Cerebellar cortex (tissue), 1 donor: Measurements from ENCODE around the gene TICAM1.
"Not testable (repeated sequence)": the region's sequence is repeated elsewhere in the genome, so short reads cannot be mapped to it uniquely, and the experiment has no call there.

Experiments
- DNase-seq: peaks from one replicate; pipeline ENCODE4 v3.0.0-alpha.2; 2015; ENCODE audit warnings: low spot score

TICAM1 gene

GRCh38 chr19:4803736-4804695 lies 27.5 kb downstream of the TICAM1 start:
- peak; percentile 67 for DNase-seq

DNA sequence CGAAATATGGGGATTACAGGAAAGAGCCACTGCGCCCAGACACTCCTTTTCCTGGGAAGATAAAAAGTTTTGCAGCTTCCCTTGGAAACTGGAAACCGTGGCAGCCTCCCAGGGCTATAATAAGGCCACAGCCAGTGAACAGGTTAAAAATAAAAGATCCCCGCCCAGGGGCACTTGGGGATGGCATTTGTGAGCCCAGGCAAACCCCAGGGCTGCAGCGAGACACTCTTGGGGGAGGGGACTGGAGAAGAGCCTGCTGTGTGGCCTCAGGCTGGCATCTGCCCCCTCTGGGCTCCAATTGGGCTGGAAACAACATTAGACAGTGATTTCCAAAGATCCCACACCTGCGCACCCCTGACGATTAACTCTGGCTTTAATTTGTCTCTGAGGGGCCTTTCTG lies 28.8 kb downstream of the TICAM1 start:
- DNase-seq: no peak

DNA sequence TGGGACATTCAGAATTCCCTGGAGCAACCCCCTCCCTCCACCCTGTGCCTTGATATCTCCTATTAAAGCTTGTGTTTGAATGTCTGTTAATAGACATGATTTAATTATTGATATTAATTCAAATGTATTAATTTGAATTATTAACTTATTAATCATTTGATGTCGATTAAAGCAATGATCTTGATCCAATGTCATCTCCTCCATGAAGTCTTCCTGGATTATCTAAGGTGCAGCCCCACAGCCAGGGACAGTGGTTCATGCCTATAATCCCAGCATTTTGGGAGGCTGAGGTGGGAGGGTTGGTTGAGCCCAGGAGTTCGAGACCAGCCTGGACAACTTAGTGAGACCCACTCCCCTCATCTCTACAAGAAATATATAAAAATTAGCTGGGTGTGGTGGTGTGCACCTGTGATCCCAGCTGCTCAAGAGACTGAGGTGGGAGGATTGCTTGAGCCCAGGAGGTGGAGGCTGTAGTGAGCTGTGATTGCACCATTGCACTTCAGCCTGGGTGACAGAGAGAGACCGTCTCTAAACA lies 30.4 kb downstream of the TICAM1 start:
- DNase-seq: no peak

DNA sequence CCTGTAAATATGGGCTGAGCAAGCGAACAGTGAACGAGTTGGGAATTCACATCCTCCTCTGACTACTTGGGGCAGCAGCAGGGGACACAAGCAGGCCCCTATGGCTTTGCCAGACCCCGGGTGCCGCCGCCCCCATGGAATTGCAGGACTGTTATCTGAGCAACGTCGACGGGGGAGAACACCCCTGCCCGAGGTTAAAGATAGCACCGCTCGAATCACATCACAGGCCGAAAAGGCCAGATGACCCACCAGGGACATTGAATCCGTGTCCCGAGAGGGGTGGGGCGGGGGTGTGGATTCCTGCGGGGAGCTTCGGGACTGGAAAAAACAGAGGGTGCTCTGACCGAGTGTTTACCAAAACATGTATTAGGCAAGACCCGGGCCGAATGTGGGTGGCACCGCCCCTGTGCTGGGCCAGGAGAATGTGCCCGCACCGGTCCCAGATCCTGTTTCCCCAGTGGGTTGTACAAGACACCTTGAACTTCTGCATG lies 30.9 kb downstream of the TICAM1 start:
- DNase-seq: no peak

DNA sequence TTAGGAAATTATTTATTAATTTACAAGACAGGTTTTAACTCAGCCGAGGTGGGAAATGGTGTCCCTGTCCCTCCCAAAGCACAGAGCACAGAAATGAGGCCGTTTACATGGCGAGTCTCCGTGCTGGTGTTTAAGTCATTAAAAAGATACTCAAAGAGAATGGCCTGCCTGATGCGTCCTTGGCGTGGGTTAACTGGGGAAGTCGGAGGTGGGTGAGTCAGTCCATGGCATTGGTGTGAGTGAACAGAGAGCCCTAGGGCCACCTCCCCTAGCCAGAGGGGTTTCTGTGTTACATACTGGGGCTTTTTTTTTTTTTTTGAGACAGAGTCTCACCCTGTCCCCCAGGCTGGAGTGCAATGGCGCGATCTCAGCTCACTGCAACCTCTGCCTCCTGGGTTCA lies 36.1 kb downstream of the TICAM1 start:
- DNase-seq: no peak

DNA sequence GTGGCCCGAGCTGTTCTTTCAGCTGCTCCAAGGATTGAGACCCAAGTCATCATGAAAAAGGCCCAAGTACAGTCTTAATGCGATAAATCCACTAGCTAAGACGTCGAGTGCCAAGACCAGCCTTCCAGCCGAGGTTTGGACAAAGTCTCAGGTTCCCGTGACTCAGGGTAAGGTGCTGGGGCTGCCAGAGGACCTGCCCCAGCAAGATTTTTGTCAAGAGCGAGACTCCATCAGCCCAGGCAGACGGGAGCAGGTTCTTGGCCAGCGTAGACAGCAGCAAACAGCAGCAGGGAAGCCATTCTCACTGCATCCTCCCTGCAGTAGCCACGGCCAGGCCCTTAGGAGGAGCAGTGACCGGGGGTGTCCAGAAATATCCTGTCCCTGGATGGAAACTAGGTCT lies 36.5 kb downstream of the TICAM1 start:
- no peak for DNase-seq

- DNase-seq: not testable (repeated sequence)
These were observed 38.2 kb downstream of the TICAM1 start for GRCh38 chr19:4793278-4793677.

DNA sequence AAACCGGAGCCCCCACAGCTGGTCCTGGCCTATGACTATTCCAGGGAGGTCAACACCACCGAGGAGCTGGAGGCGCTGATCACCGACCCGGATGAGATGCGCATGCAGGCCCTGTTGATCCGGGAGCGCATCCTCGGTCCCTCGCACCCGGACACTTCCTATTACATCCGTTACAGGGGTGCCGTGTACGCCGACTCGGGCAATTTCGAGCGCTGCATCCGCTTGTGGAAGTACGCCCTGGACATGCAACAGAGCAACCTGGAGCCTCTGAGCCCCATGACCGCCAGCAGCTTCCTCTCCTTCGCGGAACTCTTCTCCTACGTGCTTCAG lies 38.7 kb downstream of the TICAM1 start:
- not testable (repeated sequence) for DNase-seq

- DNase-seq: not testable (repeated sequence)
These were observed 39.3 kb downstream of the TICAM1 start for GRCh38 chr19:4792019-4792865.

GRCh38 chr19:4791183-4792018 lies 40.1 kb downstream of the TICAM1 start, which contains the start of gene FEM1A:
FEM1A (plus strand) TSS chr19:4791734; CDS start chr19:4791855, 121 bp downstream.
- DNase-seq: peak; percentile 100

DNA sequence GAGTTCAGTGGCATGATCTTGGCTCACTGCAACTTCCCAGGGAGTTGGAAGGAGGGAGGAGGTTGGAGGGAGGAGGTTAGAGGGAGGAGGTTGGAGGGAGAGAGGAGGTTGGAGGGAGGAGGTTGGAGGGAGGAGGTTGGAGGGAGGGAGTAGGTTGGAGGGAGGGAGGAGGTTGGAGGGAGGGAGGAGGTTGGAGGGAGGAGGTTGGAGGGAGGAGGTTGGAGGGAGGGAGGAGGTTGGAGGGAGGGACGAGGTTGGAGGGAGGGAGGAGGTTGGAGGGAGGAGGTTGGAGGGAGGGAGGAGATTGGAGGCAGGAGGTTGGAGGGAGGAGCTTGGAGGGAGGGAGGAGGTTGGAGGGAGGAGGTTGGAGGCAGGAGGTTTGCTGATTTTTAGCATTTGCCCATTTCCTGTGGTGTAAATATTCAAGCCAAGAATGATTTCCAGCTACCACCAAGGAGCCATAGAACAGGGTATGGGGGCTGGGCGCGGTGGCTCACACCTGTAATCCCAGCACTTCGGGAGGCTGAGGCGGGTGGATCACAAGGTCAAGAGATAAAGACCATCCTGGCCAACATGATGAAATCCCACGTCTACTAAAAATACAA lies 45.0 kb downstream of the TICAM1 start:
- DNase-seq: not testable (repeated sequence)

DNA sequence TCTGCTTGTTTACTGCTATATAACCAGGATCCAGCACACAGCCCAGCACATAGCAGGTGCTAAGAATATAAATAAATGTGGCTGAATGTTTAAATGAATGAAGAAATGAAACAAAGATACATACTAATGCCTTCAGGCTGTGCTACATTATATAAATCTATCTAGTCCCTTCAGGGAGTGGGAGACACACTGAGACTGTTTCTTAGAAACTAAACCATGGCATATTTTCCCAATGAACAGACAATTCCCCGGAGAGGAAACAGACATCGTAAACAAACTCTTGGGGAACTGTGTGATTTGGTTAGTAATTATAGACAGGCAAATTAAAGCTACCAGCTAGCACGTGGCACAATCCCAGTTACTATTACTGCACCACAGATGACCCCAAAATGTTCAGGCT lies 49.7 kb downstream of the TICAM1 start:
- DNase-seq: no peak

DNA sequence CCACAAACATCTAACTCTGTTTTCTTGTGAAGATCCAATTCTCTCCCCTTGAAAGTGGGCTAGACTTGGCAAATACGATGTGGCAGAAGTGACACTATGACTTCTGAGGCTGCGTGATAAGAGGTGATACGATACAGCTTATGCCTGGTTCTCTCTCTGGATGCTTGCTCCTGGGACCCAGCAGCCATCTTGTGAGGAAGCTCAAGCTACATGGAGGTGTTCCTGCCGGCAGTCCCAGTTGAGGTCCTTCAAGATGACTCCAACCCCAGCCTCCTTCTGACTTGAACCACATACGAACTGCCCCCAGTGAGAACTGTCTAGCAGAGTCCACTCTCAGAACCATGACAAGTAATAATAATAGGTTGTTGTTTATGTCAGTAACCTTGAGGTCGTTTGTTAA lies 50.7 kb downstream of the TICAM1 start:
- no peak for DNase-seq

GRCh38 chr19:4778124-4778523 lies 53.4 kb downstream of the TICAM1 start:
- not testable (repeated sequence) for DNase-seq

- DNase-seq: no peak
These were observed 54.9 kb downstream of the TICAM1 start for GRCh38 chr19:4776436-4777211.

DNA sequence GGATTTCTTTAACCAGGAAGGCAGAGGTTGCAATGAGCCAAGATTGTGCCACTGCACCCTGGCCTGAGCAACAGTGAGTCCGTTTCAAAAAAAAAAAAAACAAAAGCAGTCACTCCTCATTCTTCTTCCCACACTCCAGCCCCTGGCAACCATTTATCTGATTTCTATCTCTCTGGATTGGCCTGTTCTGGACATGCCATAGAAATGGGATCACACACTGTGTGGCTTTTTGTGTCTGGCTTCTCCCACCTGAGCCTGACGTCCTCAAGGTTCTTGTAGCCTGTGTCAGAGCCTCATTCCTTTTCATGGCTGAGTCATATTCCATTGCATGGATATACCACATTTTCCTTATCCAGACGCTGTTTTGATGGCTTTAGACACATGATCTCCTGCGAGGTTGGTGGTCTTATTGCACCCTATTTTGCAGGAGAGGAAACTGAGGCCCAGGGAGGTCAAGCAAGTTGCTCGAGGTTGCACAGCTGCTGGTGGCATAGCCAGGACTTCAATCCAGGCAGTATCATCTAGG lies 55.8 kb downstream of the TICAM1 start:
- no peak for DNase-seq

DNA sequence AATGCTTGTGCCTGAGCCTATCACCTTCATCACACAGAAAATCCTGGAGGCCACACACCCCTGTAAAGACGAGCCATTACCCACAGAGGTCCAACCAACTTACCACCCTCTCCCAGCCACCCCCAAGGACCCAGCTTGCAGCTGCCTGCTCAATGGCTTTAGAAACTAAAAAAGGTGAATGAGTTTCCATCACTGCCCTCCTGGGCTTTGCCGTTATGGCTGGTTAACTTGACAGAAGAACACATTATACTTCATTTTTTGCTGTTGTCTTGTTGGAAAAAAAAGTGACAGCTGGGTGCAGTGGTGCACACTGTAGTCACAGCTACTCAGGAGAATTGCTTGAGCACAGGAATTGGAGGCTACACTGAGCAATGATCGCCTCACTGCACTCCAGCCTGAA lies 57.4 kb downstream of the TICAM1 start:
- DNase-seq: no peak

DNA sequence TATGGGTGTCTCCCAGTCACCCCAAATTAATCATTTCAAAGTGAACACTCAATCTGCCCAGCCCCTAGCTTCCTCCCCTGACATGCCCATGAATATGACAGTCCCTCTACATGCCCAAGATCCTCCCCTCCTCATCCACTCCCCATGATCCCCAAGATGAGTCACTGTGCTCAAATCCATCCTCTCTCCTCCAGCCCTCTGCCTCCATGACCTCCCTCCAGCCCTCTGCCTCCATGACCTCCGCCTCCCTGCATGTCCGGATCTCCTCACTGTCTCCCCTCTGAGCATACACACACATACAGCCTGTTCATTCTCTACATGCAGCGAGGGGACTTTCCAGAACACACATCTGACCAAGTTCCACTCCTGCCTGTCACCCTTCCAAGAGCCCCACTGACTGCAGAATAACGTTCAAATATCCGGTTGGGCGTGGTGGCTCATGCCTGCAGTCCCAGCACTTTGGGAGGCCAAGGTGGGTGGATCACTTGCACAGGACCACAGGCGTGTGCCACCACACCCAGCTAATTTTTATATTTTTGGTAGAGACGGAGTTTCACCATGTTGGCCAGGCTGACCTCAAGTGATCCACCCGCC lies 58.4 kb downstream of the TICAM1 start:
- no peak for DNase-seq

DNA sequence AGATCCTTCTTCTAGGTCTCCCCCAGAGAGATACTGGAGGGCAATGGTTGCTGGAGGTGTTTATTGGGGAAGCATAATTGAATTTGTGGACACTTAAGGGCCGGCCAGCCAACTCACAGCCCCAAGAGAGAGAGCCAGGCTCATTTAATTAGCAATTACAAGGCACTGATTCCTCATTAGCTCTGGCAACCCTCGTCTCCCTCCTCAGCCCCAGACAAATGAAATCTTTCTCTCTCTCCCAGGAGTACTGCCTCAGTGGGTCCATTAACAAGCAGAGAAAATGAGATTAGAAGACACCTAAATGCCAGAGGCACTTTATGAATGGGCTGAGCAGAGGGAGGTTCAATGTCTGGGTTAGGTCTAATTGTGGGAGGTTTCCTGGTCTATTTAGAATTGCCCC lies 58.9 kb downstream of the TICAM1 start:
- DNase-seq: no peak
